Measurements from ENCODE around the gene FTO. TPM values are rescaled to one million over a fixed set of nuclear protein-coding genes. Genes with fewer than 3 reads are reported as not detected.

The FTO gene
- total RNA-seq, 4 donors from 2014 or later, result 63.2 to 151 (median 105) TPM

DNA sequence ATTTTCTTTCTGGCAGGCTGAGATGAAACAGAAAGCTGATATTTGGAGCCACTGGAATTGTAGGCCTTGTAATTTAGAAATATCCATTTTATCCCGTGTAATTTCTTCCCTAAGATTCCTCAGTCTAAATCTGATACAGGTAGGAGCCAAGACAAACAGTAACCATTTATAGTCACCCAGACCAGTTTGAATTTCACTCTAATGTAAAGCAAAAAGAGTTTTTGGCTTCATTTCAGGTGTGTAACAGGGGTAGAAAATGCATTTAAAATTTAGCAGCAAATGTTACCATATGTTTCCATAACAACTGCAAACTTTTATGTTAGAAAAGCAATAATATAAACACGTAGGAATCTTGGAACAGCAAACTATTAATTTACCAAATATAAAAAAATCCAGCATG lies 249.4 kb downstream of the FTO start:
- Histone ChIP-seq H3K36me3 (no peaks in the 10 kb centered on the region), H3K4me3 (no peak overlapping the region), H3K4me1 (no peaks in the 10 kb centered on the region), H3K27me3 (no peaks in the 10 kb centered on the region), H3K27ac (no peak overlapping the region), H3K9me3 (no peaks in the 10 kb centered on the region)
- intact Hi-C loops (cut with DNase I; ENCODE audit: low total_unique reads), result no loop called here
- no peak for DNase-seq
- no peak for TF ChIP-seq POLR2A (IDR thresholded peaks at IDR 0.05)
- TF ChIP-seq, protein P1, sequence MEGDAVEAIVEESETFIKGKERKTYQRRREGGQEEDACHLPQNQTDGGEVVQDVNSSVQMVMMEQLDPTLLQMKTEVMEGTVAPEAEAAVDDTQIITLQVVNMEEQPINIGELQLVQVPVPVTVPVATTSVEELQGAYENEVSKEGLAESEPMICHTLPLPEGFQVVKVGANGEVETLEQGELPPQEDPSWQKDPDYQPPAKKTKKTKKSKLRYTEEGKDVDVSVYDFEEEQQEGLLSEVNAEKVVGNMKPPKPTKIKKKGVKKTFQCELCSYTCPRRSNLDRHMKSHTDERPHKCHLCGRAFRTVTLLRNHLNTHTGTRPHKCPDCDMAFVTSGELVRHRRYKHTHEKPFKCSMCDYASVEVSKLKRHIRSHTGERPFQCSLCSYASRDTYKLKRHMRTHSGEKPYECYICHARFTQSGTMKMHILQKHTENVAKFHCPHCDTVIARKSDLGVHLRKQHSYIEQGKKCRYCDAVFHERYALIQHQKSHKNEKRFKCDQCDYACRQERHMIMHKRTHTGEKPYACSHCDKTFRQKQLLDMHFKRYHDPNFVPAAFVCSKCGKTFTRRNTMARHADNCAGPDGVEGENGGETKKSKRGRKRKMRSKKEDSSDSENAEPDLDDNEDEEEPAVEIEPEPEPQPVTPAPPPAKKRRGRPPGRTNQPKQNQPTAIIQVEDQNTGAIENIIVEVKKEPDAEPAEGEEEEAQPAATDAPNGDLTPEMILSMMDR (IDR thresholded peaks at IDR 0.05), result no peak

DNA sequence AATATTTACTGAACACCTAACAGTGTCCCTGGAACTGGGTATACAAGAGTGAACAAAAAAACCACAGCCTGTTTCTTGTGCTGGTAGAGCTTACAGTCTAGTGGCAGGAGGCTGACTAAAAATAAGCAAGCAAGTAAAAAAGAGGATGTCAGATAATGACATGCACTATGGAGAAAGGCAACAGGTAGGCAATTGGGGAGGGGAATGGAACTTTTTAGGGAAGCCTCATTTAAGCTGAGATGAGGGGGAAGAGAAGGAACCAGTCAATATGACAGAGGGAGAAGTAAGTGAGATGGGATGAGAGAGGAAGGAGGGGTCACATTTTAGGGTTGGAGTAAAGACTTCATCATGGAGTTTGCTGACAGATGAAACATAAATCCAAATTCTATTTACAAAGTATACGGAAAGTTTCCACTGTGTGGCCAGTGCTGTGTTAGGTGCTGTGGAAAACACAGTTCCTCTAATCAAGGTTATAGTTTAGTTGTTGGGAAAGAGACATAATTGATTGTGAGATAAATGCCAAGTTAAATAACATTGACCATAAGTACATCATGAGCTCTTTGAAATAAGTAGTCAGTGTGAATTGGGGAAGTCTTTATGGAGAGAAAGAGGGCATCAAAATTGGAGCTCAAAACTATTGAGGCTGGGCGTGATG lies 251.4 kb downstream of the FTO start:
- intact Hi-C loops (cut with DNase I; ENCODE audit: low total_unique reads), result no loop called here
- H3K27me3 ChIP-seq, result no peaks in the 10 kb centered on the region
- no peak overlapping the region for H3K4me3 ChIP-seq
- H3K9me3 ChIP-seq, result no peaks in the 10 kb centered on the region
- no peak overlapping the region for H3K27ac ChIP-seq
- TF ChIP-seq, protein P1 (IDR thresholded peaks at IDR 0.05), result no peak
- TF ChIP-seq POLR2A (IDR thresholded peaks at IDR 0.05), result no peak
- DNase-seq, result no peak
- H3K4me1 ChIP-seq, result no peaks in the 10 kb centered on the region
- H3K36me3 ChIP-seq, result no peaks in the 10 kb centered on the region

DNA sequence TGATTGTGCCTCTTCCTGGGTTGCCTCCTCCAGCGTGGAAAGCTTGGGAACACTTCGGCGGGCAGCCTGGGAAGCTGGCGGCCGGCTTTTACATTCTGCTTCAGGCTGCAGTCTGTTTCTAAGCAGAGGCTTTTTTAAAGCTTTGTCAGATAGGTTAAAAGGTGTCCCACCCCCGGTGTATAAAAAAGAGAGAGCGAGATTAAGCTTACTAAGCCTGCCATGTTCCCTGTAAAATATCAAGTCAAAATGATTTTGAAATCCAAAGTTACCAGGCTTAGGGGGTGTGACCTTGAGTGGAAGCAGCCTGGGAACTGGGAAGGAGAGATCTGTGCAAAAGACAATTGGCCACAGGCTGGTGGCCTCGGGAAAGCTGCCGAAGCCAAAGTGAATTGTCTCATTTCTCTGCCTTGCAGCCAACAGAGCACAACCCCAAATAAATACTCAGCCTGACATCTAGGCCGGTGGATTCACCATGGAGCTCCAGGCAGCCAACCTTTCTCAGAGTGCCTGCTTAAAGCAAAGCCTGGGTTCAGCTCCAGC lies 254.5 kb downstream of the FTO start:
- H3K27me3 ChIP-seq, result no peaks in the 10 kb centered on the region
- TF ChIP-seq, protein P1 (IDR thresholded peaks at IDR 0.05), result no peak
- TF ChIP-seq POLR2A (IDR thresholded peaks at IDR 0.05), result no peak
- H3K27ac ChIP-seq, result no peak overlapping the region
- H3K9me3 ChIP-seq, result no peaks in the 10 kb centered on the region
- H3K4me3 ChIP-seq, result no peak overlapping the region
- H3K4me1 ChIP-seq, result no peaks in the 10 kb centered on the region
- no peak for DNase-seq
- H3K36me3 ChIP-seq, result no peaks in the 10 kb centered on the region
- intact Hi-C loops (cut with DNase I; ENCODE audit: low total_unique reads), result no loop called here

DNA sequence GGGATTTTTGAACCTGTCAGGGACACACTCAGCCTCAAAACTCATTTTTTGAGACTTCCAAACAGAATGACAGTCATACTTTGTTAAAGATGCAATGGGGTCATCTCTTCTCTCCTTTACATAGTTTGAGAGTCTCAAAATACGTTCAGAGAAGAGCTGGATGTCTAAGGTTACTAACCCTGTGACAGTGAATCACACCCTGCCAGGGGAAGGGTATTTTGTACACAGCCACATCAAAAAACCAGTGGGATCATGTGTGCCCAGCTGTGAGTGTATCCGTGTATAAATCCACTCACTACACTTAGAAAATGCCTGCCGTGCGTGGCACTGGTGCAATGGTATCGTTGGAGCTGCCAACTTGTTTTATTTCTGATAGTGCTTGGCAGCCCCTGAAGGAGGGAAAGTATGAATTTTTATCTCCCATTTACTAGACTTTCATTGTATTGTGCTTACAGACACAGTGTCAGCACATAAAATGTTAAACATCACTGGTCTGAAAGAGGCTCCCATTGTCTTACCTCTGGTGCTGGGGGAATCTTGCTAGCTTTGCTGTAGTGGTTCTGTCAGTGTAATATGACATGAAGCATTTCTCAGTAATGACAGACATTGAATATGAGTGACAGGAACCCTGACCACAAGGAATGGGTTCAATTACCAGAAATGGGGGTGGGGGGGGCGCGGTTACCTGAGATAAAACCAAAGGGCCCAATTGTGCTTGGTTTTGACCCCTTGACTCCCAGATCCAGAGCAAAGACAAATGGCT lies 256.3 kb downstream of the FTO start:
- no peak for DNase-seq
- H3K9me3 ChIP-seq, result no peaks in the 10 kb centered on the region
- no peaks in the 10 kb centered on the region for H3K4me1 ChIP-seq
- no peaks in the 10 kb centered on the region for H3K27me3 ChIP-seq
- TF ChIP-seq POLR2A (IDR thresholded peaks at IDR 0.05), result no peak
- TF ChIP-seq, protein P1 (IDR thresholded peaks at IDR 0.05), result no peak
- no peaks in the 10 kb centered on the region for H3K36me3 ChIP-seq
- intact Hi-C loops (cut with DNase I; ENCODE audit: low total_unique reads), result no loop called here
- no peak overlapping the region for H3K4me3 ChIP-seq
- no peak overlapping the region for H3K27ac ChIP-seq

Measured in uterus (tissue), 4 donors.